Stomach (tissue), 4 donors: ENCODE measurements around the gene APOL3.

Source experiments
- EP300 ChIP-seq: sonication (generic); formaldehyde crosslinking; IDR thresholded peaks from one replicate; pipeline ENCODE4 v1.6.1; 2017; ENCODE audit warnings: antibody characterized with exemption
- TF ChIP-seq, protein P1 (sequence below), 7 experiments: fragments of 450-650 bp in 4 of 7; fragments of 200-600 bp in 3 of 7; sonication (generic) in 3 of 7; IDR thresholded peaks; one replicate each; pipeline ENCODE4 v1.5.1; 2016 to 2019; ENCODE audit warnings: antibody characterized with exemption in 7 of 7, control low read depth in 2 of 7, mild to moderate bottlenecking in 1 of 7

GRCh38 chr22:36141481-36141880 lies 19.1 kb downstream of the APOL3 start:
- TF ChIP-seq, protein P1, sequence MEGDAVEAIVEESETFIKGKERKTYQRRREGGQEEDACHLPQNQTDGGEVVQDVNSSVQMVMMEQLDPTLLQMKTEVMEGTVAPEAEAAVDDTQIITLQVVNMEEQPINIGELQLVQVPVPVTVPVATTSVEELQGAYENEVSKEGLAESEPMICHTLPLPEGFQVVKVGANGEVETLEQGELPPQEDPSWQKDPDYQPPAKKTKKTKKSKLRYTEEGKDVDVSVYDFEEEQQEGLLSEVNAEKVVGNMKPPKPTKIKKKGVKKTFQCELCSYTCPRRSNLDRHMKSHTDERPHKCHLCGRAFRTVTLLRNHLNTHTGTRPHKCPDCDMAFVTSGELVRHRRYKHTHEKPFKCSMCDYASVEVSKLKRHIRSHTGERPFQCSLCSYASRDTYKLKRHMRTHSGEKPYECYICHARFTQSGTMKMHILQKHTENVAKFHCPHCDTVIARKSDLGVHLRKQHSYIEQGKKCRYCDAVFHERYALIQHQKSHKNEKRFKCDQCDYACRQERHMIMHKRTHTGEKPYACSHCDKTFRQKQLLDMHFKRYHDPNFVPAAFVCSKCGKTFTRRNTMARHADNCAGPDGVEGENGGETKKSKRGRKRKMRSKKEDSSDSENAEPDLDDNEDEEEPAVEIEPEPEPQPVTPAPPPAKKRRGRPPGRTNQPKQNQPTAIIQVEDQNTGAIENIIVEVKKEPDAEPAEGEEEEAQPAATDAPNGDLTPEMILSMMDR (IDR thresholded peaks at IDR 0.05) = no peak
- no peak for TF ChIP-seq EP300
